Stimulated activated CD4-positive, alpha-beta T cell treated with anti-CD3 and anti-CD28 coated beads, Interleukin-4, amount 100 ng/mL, for 4 hours (primary cell): ENCODE data around the gene RBM6.
"Not testable (repeated sequence)": the region's sequence is repeated elsewhere in the genome, so short reads cannot be mapped to it uniquely, and the experiment has no call there.

Source experiments
- DNase-seq, 2 experiments: peaks; one replicate each; pipeline ENCODE4 v3.0.0-alpha.2; 2020

RBM6 gene

DNA sequence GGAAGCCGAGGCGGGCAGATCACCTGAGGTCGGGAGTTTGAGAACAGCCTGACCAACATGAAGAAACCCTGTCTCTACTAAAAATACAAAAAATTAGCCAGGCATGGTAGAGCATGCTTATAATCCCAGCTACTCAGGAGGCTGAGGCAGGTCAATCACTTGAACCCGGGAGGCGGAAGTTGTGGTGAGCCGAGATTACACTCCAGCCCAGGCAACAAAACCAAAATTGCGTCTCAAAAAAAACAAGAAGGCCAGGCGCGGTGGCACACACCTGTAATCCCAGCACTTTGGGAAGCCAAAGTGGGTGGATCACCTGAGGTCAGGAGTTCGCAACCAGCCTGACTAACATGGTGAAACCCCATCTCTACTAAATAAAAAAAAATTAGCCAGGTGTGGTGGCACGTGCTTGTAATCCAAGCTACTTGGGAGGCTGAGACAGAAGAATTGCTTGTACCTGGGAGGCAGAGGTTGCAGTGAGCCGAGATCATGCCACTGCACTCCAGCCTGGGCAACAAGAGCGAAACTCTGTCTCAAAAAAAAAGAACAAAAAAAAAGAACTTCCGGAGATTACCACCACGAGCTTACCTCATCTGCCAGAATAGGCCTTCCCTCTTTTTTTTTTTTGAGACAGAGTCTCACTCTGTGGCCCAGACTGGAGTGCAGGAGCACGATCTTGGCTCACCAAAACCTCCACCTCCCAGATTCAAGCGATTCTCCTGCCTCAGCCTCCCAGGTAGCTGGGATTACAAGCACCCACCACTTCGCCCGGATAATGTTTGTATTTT is 22.0 kb upstream of the RBM6 start:
- DNase-seq = not testable (repeated sequence)

DNA sequence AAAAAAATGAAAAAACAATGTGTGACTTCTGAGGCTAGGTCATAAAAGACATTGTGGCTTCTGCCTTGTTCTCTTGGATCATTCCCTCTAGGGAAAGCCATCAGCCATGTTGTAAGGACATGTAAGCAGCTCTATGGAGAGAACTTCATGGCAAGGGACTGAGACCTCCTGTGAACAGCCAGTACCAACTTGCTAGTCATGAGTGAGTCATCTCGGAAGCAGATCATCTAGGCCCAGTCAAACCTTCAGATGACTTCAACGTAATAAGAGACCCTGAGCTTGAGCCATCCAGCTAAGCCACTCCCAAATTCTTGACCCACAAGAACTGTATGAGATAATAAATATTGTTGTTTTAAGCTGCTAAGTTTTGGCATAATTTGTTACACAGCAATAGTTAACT is 15.3 kb upstream of the RBM6 start:
- no peak for DNase-seq

DNA sequence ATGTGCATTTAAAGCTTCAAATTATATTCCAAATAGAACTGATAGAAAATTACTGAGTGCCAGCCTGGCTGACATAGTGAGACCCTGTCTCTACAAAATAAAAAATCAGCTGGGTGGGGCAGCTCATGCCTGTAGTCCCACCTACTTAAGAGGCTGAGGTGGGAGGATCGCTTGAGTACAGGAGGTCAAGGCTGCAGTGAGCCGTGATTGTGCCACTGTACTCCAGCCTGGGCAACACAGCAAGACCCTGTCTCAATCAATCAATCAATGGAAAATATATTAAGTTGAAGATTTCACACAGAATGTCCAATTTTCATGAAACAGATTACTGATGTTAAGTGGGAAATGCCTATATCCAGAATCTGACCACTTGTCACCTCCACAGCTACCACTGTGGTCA is 14.5 kb upstream of the RBM6 start:
- no peak for DNase-seq

DNA sequence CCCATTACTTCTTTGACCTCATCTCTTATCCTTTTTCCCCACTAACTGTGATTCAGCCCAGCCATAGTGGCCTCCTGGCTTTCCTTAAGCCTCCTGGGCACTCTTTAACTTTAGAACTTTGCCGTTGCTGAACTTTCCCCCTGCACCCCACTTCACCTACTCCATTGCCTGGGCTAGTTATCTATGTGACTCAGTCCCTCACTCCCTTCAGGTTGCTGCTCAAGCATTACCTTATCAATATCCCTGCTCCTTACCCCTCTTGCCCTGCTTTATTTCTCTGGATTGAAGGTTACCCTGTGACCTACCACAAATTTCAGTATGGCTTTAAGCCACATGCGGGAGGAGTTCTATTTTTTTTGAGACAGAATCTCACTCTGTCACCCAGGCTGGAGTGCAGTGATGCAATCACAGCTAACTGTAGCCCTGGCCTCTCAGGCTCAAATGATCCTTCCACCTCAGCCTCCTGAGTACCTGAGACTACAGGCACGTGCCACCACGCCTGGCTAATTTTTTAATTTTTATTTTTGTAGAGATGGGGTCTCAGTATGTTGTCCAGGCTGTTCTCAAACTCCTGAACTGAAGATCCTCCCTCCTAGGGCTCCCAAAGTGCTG is 13.7 kb upstream of the RBM6 start:
- DNase-seq = no peak

DNA sequence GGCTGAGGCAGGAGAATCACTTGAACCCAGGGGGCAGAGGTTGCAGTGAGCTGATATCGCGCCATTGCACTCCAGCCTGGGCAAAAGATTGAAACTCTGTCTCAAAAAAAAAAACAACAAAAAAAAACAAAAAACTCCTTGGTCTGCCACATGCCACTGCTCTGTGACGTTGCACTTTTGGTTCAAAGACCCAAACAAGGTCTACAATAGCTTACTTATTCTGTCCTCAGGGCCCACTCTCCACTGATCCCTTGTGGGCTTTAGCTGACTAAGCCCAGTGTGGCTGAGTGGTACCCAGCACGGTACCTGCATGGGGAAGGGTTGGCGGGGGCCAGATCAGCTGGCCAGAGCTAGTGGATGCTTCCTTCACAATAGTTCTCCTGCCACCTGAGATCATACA is 12.2 kb upstream of the RBM6 start:
- no peak for DNase-seq

DNA sequence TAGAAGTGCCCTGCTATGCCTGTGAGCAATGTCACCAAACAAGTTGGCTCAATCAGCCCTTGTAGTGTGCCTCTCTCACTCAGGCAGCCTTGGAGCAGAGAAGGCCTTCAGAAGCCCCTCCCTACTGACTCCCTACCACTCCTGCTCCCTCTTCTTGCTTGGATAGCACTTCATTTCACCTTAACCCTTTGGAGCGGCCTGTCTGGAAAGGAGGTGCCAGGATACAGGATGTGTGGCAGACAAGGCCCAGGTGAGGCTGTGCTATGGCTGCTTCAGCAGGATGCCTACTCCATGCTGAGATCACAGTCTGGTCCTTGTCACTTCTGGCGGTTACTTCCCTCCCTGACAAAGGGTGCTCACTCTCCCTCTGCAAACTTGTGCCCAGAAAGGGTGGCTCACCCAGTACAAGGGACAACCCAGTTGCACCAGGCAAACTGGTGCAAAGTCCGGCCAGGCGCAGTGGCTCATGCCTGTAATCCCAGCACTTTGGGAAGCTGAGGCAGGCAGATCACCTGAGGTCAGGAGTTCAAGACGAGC is 11.4 kb upstream of the RBM6 start:
- no peak for DNase-seq

DNA sequence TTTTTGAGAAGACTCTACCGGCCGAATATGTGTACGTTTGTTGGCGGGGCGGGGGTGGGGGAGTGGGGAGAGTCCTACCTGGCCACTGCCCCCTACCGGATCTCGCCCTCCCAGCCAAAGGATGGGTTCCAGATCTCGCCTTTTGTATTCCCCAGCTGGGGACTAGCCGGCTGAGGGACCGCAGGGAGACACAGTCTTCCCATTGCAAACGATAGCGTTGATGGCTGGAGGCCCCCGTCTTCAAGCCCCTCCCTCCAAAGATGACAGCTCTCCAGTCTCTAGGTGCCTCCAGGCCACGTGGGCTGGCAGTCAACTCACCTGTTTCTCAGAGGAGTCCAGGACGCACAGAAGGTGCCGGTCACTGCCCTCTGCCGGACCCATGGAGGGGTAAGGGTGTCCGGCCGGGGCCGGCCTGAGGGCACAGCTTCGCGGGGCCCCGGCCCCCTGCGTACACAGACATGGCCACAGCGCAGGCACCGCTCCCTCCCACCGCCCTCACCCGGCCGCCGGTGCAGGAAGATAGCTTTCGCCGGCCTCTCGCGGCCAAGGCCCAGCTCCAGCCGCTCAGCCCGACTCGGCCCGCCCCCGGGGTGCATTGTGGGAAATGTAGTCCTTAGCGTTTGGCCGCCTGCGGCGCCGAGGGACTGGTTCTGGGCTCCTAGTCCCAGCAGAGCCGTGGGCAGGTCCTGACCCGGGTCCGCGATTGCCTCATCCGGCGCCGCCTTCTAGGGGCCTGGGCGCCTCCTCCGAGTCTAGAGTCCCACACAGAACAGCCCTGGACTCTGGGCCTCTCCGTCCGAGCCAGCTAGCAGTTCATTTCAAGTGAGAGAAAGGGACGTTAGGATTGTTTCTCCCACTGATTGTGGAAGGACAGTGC is 10.4 kb upstream of the RBM6 start, which contains the start of gene MON1A:
TSS of gene MON1A (minus strand) at position 521 of the 877 bp plus-strand sequence. CDS start 16,465 bp downstream, outside the sequence.
- DNase-seq = peak; percentile 78 to 88

DNA sequence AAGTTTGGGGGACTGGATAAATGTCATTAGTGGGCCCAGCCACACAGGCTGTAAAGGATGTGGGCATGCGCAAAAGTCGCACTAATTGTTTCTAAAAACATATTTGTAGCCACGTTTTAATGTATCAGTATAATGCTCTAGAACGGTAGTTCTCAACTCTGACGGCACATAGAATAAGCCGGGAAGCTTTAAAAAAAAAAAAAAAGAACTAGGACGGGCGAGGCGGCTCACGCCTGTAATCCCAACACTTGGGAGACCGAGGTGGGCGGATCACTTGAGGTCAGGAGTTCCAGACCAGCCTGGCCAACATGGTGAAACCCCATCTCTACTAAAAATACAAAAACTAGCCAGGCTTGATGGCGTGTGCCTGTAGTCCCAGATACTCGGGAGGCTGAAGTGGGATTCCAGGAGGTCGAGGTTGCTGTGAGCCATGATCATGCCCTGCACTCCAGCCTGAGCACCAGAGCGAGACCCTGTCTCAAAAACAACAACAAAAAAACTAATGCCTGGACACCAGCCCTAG is 9.7 kb upstream of the RBM6 start:
- DNase-seq = no peak

DNA sequence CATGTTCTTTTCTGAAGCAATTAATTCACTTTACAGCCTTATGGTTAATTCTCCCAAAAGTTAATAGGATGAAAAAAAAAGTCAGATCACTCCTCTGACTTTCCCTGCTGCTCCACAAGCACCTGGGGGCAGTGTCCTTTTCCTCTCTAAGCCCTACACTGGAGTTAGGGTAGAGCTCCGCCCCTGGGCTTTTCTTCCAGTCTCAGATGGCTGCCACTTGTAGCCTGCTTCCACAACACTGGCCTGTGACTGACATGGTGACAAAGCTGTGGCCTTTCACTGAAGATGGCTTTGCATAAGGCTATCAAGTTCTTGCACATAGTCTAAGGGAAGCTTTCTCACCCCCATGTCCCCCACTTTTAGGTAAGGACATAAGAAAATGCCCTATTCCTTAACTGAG is 9.0 kb upstream of the RBM6 start:
- no peak for DNase-seq

DNA sequence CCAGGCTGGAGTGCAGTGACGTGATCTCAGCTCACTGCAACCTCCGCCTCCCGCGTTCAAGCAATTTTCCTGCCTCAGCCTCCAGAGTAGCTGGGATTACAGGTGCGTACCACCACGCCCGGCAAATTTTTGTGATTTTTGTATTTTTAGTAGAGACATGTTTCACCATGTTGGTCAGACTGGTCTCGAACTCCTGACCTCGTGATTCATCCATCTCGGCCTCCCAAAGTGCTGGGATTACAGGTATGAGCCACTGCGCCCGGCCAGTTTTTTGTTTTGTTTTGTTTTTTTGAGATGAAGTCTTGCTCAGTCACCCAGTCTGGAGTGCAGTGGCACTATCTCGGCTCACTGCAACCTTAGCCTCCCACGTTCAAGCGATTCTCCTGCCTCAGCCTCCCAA is 7.7 kb upstream of the RBM6 start:
- not testable (repeated sequence) for DNase-seq

DNA sequence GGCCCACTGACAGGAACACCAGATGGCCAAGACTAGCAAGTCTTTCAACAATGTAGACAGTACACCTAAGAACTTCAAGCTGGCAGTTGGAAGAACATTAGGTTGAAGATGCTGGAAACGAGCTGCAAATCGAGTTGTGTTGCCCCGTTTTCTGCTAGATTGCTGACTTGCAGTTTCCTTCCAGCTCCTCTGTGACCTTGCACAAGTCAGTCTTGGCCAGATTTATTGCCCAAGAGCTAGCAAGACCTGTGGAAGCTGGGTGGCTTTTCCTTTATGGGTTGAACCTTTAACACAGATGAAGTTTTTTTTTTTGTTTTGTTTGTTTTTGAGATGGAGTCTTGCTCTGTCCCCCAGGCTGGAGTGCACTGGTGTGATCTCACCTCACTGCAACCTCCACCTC is 2.9 kb upstream of the RBM6 start:
- DNase-seq = no peak

DNA sequence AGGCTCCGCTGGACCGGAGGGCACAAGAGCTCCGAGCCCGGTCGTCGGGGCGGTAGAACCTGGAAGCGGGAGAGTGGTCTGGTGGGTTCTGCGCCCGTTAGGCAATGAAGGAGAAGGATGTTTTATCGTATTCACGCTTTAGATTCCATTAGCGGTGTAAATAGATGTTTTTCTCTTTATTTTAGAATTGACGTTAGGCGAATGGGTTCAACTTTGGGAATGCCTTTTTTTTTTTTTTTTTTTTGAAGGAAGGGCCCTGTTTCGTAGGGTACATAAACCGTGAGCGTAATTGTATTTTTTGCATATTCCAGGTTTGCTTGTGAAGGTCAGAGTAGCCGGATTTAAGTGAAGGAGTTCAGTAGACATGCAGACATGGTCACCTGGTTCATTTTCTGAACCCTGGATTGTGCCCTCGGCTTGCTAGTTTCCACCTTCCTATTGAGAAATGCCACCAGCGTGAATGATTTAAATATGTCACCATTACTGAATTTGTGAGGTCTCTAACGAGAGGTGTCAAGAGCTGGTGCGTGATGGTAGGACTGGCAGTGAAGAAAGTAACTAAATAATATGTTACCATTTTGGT is 808 bp downstream of the RBM6 start:
- no peak for DNase-seq

DNA sequence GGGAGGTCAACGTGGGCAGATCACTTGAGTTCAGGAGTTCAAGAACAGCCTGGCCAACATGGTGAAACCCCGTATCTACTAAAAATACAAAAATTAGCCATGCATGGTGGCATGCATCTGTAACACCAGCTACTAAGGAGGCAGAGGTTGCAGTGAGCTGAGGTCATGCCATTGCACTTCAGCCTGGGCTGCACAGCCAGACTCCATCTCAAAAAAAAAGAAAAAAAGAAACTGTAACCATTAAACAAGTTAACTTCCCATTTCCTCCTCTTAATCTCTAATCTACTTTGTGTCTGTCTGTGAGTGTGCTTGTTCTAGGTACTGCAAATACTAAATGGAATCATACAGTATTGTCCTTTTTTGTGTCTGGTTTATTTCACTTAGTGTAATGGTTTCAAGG is 2.7 kb downstream of the RBM6 start:
- no peak for DNase-seq

DNA sequence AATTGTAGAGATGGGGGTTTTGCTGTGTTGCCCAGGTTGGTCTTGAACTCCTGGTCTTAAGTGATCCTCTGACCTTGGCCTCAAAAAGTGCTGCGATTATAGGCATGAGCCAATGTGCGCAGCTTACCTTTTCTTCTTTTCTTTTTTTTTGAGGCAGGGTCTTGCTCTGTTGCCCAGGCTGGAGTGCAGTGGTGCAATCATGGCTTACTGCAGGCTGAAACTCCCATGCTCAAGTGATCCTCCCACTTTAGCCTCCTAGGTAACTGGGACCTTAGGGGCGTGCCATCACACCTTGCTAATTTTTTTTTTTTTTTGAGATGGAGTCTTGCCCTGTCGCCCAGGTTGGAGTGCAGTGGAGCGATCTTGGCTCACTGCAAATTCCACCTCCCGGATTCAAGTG is 13.0 kb downstream of the RBM6 start:
- no peak for DNase-seq

DNA sequence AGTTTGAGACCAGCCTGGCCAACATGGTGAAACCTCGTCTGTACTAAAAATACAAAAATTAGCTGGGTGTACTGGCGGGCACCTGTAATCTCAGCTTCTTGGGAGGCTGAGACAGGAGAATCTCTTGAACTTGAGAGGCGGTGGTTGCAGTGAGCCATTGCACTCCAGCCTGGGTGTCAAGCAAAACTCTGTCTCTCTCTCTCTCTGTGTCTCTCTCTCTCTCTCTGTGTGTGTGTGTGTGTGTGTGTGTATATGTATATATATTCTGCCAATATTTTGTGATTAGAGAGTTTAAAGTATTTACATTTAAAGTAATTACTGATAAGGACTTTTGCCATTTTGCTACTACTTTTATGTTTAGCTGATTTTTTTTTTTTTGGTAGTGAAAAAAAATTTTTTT is 15.7 kb downstream of the RBM6 start:
- DNase-seq = no peak

DNA sequence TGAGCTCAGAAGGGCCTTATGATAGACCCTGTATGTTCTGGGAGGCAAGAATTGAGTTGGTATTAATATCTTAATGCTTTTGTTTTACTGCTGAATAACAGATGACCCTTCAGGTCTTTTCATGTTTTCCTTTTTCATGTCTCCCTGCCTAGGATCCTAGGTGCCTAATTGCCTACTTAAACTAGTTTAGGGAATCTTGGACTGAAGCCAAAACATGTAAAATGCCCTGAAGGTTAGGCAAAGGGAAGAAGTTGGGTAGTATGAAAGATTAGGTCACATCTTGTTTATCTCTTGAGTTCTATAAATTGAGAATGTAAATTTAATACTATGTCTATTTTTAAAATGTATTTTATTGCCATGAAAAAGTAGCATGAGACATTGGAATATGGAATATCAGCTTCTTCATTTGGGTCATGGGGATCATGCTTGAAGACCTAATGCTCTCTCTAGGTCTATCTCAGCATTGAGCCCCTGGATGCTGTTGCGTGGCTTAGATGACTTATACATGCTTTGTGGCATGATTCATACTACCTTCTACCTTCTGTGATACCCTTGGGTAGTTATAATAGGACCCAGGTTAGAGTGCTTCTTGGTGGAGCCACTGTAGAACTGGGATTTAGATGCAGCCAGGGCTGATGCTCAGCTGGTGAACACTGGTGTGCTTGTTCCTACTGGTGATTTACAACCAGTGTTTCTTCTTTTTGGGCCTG is 26.4 kb downstream of the RBM6 start:
- DNase-seq = no peak

DNA sequence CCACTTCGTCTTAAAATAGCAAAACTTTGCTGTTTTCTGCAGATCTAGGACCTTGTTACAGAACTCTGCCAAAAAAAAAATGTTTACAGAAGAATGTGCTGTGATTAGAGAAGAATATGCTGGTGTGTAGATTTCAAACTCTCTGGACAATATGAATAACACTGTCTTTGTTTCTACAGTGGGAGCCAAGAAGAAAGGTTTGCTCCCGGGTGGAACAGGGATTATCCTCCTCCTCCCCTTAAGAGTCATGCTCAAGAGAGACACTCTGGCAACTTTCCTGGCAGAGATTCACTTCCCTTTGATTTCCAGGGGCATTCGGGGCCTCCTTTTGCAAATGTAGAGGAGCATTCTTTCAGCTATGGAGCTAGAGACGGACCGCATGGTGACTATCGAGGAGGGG is 27.3 kb downstream of the RBM6 start:
- no peak for DNase-seq

DNA sequence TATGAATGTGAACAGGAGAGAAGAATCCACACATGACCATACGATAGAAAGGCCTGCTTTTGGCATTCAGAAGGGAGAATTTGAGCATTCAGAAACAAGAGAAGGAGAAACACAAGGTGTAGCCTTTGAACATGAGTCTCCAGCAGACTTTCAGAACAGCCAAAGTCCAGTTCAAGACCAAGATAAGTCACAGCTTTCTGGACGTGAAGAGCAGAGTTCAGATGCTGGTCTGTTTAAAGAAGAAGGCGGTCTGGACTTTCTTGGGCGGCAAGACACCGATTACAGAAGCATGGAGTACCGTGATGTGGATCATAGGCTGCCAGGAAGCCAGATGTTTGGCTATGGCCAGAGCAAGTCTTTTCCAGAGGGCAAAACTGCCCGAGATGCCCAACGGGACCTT is 28.4 kb downstream of the RBM6 start:
- DNase-seq = no peak

DNA sequence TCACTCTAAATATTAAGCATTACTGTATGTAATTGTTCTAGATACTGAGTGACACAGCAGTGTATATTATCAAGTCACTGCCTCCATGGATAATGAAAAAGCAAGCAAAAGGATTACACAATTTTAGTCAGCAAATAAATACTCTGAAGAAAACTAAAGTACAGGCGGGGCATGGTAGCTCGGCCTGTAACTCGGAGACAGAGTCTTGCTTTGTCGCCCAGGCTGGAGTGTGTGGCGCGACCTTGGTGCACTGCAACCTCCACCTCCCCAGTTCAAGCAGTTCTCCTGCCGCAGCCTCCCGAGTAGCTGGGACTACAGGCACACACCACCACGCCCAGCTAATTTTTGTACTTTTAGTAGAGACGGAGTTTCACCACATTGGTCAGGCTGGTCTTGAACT is 32.7 kb downstream of the RBM6 start:
- DNase-seq = no peak

DNA sequence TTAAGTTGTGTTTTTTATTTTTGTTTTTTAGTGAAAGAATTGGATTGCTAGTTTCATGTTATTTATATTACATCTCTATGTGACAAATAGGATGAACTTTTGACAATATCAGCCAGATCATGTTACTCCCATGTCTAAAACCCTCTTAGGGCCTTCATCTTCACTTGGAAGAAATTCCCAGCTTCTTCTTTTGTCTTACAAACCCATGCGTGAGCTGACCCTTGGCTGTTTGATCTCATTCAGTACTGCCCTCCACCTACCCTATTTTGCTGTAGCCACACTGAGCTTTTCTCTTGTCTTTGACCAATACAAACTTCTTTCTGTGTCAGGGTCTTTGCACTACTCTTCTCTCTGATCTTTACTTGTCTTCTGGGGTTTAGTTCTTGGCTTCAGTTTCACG is 37.0 kb downstream of the RBM6 start:
- DNase-seq = no peak

DNA sequence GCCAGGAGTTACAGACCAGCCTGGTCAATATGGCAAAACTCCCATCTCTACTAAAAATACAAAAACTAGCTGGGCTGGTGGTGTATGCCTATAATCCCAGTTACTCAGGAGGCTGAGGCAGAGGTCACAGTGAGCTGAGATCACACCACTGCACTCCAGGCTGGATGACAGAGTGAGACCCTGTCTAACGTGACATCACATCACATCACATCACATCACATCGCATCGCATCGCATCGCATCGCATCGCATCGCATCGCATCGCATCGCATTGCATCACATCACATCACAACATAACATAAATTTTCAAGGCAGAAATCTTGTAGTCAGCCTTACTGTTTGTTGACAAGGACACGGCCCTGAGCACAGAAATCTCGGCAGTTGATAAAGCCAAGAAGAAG is 44.4 kb downstream of the RBM6 start:
- DNase-seq = no peak

DNA sequence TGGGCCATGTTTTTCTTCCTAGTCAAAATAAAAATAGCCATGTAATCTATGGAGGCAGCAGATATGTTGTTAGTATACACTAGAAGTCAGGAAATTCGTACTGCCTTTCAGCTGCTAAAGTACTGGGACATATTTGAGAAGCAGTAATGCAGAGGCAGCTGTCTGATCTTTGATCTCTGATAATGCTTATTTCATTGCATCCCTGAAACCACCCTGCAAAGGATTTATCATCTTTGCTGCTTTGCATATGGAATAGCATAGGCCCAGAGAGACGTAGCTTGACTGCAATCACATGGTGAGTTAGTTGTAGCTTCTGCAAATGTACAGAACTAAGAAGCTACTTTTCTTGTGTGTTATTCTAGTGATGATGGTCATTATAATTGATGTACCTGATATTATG is 52.4 kb downstream of the RBM6 start:
- no peak for DNase-seq
